Cardiac fibroblast (primary cell): Measurements from ENCODE around the gene ENTR1.

ENCODE experiments used
- DNase-seq, 2 donors: peaks; one replicate each; pipeline versions ENCODE4 v3.0.0 to v3.0.0-alpha.2; 2010; ENCODE audit warnings: low read depth in 2 of 2
- H3K4me3 ChIP-seq, 2 donors: replicated peaks in 1 of 2; 1 replicate in 1 of 2; 2 replicates in 1 of 2; pipeline ENCODE4 v1.5.1; 2011; ENCODE audit warnings: low read depth in 2 of 2, low read length in 2 of 2, mild to moderate bottlenecking in 2 of 2, moderate library complexity in 1 of 2
- TF ChIP-seq, protein P1 (sequence below): IDR thresholded peaks from one replicate; pipeline ENCODE4 v1.5.1; 2011; ENCODE audit warnings: low read depth, mild to moderate bottlenecking, low read length, inconsistent platforms

ENTR1 gene

DNA sequence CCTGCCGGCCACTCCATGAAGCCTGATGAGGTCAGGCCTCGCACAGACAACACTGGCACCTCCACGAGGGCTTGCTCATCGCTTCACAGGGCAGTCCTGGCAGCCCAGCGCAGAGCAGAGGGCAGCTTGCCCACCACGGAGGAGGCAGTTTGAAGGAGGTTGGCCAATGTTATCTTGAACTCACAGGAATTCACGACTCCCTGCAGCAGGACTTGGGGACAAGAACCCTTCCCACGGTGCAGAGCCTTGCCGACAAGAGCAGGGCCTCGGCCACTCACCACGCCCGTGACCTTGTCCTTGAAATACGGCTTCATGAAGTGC is 15.4 kb downstream of the ENTR1 start:
- TF ChIP-seq, protein P1, sequence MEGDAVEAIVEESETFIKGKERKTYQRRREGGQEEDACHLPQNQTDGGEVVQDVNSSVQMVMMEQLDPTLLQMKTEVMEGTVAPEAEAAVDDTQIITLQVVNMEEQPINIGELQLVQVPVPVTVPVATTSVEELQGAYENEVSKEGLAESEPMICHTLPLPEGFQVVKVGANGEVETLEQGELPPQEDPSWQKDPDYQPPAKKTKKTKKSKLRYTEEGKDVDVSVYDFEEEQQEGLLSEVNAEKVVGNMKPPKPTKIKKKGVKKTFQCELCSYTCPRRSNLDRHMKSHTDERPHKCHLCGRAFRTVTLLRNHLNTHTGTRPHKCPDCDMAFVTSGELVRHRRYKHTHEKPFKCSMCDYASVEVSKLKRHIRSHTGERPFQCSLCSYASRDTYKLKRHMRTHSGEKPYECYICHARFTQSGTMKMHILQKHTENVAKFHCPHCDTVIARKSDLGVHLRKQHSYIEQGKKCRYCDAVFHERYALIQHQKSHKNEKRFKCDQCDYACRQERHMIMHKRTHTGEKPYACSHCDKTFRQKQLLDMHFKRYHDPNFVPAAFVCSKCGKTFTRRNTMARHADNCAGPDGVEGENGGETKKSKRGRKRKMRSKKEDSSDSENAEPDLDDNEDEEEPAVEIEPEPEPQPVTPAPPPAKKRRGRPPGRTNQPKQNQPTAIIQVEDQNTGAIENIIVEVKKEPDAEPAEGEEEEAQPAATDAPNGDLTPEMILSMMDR: no peak
- no peak overlapping the region for H3K4me3 ChIP-seq
- DNase-seq: no peak

- no peak overlapping the region for H3K4me3 ChIP-seq
- DNase-seq: no peak
- TF ChIP-seq, protein P1: no peak
Observed at GRCh38 chr9:136394312-136395019, 15.9 kb downstream of the ENTR1 start.

DNA sequence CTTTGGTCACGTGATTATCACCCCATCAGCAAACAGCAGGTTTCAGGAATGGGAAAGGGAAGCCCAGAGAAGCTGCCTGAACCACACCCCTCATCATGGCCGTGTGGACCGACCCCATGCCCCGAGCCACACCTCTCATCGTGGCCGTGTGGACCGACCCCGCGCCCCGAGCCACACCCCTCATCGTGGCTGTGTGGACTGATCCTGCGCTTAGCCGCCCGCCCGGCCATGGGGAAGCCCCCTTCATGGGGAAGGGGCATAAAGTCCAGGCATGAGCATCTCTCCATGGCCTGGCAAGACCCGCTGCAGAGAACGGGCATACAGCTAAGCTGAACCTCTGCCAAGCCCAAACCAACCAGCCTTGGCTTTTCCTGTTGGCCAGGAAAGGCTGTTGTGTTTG is 16.9 kb downstream of the ENTR1 start:
- no peak for DNase-seq
- TF ChIP-seq, protein P1: no peak
- H3K4me3 ChIP-seq: no peak overlapping the region

DNA sequence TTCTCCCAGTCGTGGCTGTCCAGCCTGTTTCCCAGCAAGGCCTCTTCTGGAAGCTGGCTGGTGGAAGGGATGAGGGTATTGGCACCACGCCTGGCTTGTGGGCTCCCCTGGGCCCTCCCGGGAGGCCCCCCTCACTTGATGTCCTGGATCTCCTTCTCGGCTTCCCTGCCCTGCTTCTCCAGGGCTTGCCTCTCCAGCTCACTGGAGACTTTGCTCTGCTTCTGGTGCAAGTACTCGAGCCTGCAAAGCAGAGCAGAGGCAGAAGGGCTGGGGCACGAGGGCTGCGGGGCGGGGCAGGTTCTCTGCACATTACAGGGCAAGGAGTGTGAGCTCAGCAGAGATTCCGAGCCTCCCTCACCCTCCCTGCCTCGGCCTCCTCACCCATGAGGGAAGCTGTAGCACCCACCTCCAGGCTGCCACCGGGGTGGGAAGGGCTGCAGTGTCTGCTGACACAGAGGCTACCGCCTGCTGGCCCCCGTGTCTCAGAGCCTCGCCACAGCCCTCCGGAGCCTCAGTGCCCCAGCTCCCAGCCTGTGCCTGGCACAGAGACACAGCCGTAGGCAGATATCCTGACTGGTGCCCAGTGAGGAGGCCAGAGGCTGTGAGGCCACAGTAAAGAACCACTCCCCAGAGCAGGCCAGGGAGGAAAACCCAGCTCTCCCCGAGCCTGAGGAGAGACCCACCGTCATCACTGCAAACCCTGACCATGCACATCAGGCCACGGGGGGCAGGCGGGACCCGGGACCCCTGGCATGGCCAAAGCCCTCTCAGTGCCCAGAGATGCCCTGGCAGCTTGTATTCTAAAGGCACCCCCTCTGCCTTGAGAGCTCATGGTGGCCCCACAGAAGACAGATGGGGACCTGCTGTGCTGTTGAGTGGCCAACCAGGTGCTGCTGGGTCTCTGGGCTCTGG is 17.6 kb downstream of the ENTR1 start:
- DNase-seq: peak in 1 of 2 donors; percentile 17
- H3K4me3 ChIP-seq: no peak overlapping the region
- TF ChIP-seq, protein P1: no peak

DNA sequence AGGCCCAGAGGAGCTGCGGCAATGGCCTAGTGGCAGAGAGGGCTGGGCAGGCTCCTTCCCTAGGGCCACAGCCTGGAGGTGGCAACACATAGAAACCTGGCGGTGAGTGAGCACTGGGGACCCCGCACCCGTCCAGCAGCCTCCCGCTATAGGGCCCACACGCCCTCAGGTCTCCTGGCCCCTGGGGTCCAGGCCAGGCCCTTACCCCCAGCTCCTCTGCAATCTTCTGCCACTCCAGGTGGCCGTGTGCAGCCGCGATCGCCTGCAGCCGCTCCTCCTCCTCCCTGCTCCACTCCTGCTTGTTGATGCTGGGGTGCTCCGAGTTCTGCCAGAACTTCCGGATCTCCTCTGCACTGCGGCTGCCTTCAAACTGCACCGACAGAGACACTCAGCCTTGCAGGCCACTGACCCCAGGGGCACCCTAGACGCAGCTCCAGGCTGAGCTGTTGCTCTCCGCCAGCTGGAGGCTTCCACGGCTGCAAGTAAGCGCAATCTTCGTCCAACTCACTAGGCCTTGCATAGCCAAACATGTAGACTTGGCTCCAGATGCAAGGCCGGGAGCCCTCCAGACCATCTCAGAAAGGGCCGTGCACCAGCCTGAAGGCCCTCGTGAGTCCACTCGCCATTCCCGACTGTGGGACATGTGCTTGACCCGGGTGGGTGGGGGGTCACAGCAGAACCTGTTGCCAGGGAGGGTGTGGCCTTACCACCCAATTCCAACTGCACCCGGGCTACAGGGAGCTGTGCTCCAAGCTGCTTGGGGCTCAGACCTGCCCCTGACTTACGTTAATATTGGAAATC is 18.5 kb downstream of the ENTR1 start:
- TF ChIP-seq, protein P1: no peak
- no peak overlapping the region for H3K4me3 ChIP-seq

GRCh38 chr9:136389396-136389795 is 21.0 kb downstream of the ENTR1 start:
- DNase-seq: no peak
- TF ChIP-seq, protein P1: no peak
- no peak overlapping the region for H3K4me3 ChIP-seq

More for the DNA sequence above, 18.5 kb downstream of the ENTR1 start:
- DNase-seq: no peak
